ENCODE data around the gene CGREF1. TPM values are rescaled to one million over a fixed set of nuclear protein-coding genes. Genes with fewer than 3 reads are reported as not detected.

Gene CGREF1
- total RNA-seq, 1 experiment from 2014 or later, result 4.0 TPM

- Histone ChIP-seq H3K36me3 (ENCODE audit: control insufficient read depth in 1 of 2, insufficient read depth in 2 of 2, low read length in 2 of 2) (no peaks in the 10 kb centered on the region), H3K79me2 (ENCODE audit: insufficient read depth, low read length) (no peaks in the 10 kb centered on the region), H3K9ac (ENCODE audit: low read length) (no peak overlapping the region), H3K4me1 (ENCODE audit: control insufficient read depth in 1 of 2, insufficient read depth in 2 of 2, low read length in 2 of 2) (peaks cover 5 to 26% of the 10 kb centered on the region in 2 experiments), H3K27ac (ENCODE audit: low read depth, low read length) (no peak overlapping the region), H3K27me3 (ENCODE audit: insufficient read depth, low read length) (no peaks in the 10 kb centered on the region), H3K4me3 (replicated peaks in 1 of 2; ENCODE audit: low read depth in 1 of 2, low read length in 2 of 2) (no peak overlapping the region), H3K4me2 (ENCODE audit: low read length) (peak overlapping the region; percentile 98; the same call in 1 of the 2 replicates), H4K20me1 (ENCODE audit: insufficient read depth) (no peaks in the 10 kb centered on the region), H3K9me2 (ENCODE audit: insufficient read depth) (no peaks in the 10 kb centered on the region), H3K9me3 (ENCODE audit: control insufficient read depth in 1 of 2, insufficient read depth in 1 of 2, low read depth in 1 of 2, low read length in 2 of 2) (no peaks in the 10 kb centered on the region), H2AFZ (ENCODE audit: low read depth, low read length, poor library complexity, severe bottlenecking) (no peak overlapping the region)
- BruUV-seq (replicated peaks), result TSS peak; percentile 52
- RAD21 ChIA-PET (ENCODE audit: low non-redundant PET in 1 of 2, low total read pairs in 2 of 2, uncharacterized antibody in 2 of 2, unreplicated experiment in 2 of 2), result no interaction called here
- TF ChIP-seq CBX3 (IDR thresholded peaks at IDR 0.05; ENCODE audit: low read depth), result no peak
- TF ChIP-seq POLR2A (IDR thresholded peaks at IDR 0.05; ENCODE audit: borderline replicate concordance, extremely low read depth, insufficient read depth, insufficient read length), result no peak
- TF ChIP-seq ZFX (IDR thresholded peaks at IDR 0.05), result no peak
- TF ChIP-seq CTCF (IDR thresholded peaks at IDR 0.05 in 2 of 3, conservative IDR thresholded peaks at IDR 0.05 in 1 of 3; ENCODE audit: borderline replicate concordance in 1 of 3, insufficient read depth in 1 of 3, low read depth in 2 of 3, low read length in 2 of 3), result no peak
- TF ChIP-seq RAD21 (IDR thresholded peaks at IDR 0.05; ENCODE audit: low read depth), result no peak
- TF ChIP-seq JUND (IDR thresholded peaks at IDR 0.05), result no peak
- no peak for TF ChIP-seq TCF7L2 (IDR thresholded peaks at IDR 0.05; ENCODE audit: borderline replicate concordance, extremely low read depth, insufficient read depth, insufficient read length)
- no peak for TF ChIP-seq ZNF274 (IDR thresholded peaks at IDR 0.05; ENCODE audit: low read depth, low read length)
- ATAC-seq (no peak), DNase-seq (ENCODE audit: low read depth, low spot score) (no peak)
- CTCF ChIA-PET, result interaction anchor here (0.8 to 2.6 kb wide), 6 partner anchors 12 to 242 kb away, joined by 4 to 14 read pairs (median 6); no protein-coding TSS in a partner anchor
- POLR2A ChIA-PET, result interaction anchor here (0.7 kb wide), 1 partner anchor 21 kb away, joined by 3 read pairs; no protein-coding TSS in a partner anchor
- intact Hi-C loops (cut with micrococcal nuclease), result loop anchor here (2.0 kb wide), 1 partner anchor 241 kb away; no protein-coding TSS in a partner anchor
These were observed 31.0 kb downstream of the CGREF1 start for GRCh38 chr2:27087823-27088410.

Data from HCT116 (cell line).